DMS153 treated with DMSO at 0.1 percent for 48 hours (cell line): ENCODE results near the gene SLC17A2.
"Not testable (repeated sequence)": the region's sequence is repeated elsewhere in the genome, so short reads cannot be mapped to it uniquely, and the experiment has no call there.

Experiments used
- DNase-seq: peaks from one replicate; lab custom pipeline; 2025; ENCODE audit not compliant: unreplicated experiment; lab: John Stamatoyannopoulos, UW

SLC17A2 gene

DNA sequence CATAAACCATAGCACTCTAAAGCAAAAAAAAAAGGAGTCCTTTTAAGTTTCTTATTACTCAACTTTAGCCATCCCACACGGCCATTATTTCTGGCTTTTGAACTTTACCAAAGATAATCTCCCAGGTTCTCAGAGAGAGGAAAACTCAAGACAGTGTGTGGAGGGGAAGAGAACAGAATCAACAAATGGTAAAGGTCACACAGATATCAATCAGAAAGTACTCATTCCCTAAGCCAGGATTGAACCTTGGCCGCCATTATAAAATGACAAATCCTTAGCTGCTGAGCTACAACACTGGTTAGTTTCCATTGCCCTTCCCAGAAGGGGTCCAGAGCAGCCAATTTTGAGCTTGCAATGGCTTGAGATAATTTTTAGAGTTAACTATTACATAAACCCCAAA, 22.0 kb upstream of the SLC17A2 start:
- DNase-seq, result no peak

DNA sequence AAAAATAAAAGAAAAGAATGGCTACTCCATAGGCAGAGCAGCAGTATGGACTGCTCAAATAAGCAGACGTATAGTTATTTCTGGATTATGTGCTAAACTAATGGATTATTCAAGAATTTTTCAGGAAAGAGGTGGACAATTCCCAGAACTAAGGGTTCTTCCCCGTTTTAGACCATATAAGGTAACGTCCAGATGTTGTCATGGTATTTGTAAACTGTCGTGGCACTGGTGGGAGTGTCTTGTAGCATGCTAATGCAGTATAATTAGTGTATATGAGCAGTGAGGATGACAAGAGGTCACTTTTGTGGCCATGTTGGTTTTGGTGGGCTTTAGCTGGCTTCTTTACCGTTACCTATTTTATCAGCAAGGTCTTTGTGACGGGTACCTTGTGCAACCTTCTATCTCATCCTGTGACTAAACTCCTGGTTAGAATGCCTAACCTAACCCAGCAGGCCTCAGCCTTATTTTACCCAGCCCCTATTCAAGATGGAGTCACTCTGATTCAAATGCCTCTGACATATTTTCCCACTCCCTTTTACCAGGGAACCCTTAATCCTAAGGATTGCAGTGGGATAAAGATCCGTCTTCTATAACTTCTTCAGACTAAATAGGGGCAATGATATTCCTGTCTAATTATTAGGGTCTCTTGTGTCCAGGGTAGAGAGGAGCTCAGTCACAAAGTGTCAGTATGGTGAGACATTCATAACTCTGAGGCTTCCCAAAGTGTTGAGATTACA, 21.0 kb upstream of the SLC17A2 start:
- no peak for DNase-seq

DNA sequence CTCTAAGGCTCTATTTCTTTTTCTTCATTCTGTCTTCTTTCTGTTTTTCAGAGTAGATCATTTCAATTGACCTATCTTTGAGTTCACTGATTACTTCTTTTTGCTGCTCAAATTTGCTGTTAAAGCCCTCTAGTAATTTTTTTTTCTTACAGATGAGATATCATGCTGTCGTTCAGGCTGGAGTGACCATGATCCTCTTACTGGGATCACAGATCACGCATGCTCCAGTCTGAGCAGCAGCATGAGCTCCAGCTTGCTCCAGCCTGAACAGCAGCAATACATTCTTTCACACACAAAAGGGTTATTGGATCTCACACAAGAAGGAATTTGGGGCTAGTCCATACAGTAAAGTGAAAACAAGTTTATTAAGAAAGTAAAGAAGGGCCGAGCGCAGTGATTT, 19.8 kb upstream of the SLC17A2 start:
- no peak for DNase-seq

DNA sequence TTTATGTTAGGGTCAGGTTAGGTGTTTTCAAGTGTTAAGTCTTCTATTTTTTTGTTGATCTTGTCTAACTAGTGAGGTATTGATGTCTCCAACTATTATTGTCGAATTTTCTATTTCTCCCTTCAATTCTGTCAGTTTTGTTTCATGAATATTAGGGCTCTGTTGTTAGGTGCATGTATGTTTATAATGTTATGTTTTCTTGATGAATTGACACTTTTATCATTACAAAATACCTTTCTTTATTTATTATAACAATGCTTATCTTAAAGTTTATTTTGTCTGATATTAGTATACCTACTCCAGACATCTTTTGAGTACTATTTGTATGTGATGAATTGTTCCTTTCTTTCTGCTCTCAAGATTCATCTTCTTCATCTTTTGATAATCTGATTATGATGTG, 19.2 kb upstream of the SLC17A2 start:
- DNase-seq, result no peak

DNA sequence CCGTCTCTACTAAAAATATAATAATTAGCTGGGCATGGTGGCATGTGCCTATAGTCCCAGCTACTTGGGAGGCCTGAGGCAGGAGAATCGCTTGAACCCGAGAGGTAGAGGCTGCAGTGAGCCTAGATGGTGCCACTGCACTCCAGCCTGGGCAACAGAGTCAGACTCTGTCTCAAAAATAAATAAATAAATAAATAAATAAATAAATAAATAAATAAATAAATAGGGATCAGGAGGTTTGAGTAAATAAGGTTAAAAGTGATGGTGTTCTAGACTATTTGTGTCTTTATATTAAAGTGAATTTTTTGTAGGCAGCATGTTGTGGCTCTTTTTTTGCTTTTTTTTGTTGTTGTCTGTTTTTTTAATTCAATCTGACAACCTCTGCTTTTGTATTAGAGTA, 17.0 kb upstream of the SLC17A2 start:
- DNase-seq, result not testable (repeated sequence)

DNA sequence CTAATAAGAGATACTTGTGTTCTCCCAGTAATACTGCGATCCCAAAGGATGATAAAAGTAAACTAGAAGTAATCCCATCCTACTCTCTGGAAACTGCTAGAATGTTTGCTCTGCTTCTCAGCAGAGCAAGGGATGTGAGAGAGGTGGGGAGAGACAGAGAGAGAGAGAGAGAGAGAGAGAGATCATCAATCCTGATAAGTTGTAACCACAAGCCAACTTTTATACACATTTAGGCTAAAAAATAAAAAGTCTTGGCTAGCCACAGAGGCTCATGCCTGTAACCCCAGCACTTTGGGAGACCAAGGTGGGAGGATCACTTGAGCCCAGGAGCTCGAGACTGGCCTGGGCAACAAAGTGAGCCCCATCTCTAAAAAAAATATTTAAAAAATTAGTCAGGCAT, 16.1 kb upstream of the SLC17A2 start:
- DNase-seq, result no peak

DNA sequence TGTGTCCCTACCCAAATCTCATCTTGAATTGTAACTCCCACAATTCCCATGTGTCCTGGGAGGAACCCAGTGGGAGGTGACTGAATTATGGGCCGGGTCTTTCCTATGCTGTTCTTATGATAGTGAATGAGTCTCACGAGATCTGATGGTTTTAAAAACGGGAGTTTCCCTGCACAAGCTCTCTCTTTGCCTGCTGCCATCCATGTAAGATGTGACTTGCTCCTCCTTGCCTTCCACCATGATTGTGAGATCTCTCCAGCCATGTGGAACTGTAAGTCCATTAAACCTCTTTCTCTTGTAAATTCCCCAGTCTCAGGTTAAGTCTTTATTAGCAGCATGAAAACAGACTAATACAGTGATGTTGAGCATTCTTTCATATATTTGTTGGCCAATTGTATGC, 15.2 kb upstream of the SLC17A2 start:
- not testable (repeated sequence) for DNase-seq

DNA sequence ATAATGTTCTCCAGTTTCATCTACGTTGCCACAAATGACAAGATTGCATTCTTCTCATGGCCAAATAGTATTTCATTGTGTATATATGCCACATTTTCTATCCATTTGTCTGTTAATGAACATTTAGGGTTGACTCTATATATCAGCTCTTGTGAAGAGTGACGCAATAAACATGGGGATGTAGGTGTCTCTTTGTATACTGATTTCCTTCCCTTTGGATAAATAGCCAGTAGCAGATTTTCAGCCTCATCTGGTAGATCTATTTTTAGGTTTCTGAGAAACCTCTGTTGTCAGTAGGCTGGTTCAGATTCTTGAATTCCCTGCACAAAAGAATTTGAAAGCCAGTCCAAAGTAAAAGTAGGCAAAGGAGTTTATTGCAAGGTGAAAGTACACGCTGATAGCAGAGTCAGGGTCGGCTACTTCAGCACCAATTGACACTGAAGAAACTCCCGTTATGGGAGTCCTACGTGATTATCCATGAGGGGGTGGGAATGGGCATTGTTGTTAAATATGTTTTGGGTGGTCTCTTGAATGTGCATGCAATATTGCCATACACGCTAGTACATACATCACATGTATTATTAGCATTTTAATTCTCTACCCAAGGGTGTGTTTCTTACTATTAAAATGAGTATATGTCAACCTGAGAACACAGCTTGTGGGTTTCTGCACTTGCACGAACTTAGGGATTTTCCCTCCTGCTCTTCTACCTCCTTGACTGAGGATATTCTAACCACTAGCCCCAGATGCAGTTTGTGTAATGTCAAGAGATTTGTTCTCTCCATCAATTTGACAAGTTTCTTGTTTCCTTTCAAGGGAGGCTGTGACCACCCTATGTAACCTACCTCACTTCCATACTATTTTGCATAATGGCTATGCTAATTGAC, 14.4 kb upstream of the SLC17A2 start:
- DNase-seq, result no peak

DNA sequence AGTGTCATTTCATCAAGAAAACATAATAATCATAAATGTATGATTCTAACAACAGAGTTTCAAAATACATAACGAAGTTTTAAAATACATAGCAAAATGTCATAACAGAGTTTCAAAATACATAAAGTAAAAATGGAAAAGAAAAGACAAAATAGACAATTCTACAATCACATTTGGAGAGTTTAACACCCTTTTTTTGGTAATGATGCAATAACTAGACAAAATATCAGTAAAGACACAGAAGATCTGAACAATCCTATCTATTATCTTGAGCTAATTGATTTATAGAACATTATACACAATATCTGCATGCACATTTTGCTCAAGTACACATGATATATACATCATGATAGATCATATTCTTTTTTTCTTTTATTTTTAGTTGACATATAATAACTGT, 13.4 kb upstream of the SLC17A2 start:
- no peak for DNase-seq

DNA sequence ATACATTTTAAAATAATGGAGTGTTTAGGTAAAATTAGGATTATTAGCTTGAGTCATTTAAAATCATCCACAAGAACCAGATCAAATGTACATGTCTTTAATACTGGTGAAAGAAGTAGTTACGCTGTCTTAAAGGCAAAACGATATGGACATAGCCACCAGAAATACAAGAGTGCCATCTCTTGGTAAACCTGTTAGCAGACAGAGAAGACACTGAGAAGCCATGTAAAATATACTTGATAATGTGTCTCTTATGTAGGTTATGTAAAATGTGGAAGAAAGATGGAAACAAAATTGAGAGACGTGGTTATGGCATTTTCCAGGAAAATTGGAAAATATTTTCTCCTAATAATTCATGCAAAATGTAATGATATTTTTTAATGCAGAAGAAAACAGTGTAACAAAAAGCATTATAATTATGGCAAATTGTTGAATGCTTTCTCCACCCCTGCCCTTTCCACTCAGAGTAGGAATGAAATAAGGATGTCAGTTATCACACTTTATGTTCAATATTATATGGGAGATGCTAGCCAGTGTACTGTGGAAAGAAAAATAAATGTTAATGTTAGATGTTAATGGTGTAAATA, 12.2 kb upstream of the SLC17A2 start:
- DNase-seq, result peak; percentile 44

DNA sequence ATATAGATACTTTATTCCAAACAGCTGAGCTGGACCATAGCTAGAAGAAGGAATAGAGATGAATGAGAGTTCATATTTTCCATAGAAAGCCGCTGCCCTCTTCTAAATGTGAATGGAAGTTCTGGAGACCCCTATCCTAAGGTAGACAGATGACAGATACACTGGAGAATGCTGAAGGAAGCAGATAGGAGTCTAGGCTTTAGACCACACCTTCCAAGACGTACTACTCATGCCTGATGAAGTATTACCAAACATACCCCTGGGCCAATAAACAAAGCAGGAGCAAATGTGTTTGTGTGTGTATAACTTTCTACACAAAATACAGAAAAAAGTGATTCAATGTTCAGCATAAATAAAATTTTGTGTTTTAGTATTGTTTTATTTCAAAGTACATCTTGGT, 9.1 kb upstream of the SLC17A2 start:
- no peak for DNase-seq

DNA sequence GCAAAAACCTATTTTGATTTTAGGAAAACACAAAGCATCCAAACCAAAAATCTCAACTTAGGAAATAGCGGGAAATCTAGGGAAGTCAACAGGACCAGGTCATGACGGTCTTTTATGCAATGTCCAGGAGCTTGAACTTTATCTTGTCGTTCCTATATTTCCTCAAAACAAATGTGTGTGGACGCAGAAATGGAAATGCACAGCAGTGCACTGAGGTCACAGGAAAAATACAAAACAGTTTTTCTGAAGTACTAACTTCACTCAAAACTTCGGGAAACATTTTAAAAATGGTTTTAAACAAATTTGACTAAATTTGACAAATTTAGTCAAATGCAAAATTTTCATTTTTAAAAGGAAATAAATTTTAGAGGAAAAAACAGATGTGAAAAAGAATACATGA, 5.5 kb upstream of the SLC17A2 start:
- no peak for DNase-seq

DNA sequence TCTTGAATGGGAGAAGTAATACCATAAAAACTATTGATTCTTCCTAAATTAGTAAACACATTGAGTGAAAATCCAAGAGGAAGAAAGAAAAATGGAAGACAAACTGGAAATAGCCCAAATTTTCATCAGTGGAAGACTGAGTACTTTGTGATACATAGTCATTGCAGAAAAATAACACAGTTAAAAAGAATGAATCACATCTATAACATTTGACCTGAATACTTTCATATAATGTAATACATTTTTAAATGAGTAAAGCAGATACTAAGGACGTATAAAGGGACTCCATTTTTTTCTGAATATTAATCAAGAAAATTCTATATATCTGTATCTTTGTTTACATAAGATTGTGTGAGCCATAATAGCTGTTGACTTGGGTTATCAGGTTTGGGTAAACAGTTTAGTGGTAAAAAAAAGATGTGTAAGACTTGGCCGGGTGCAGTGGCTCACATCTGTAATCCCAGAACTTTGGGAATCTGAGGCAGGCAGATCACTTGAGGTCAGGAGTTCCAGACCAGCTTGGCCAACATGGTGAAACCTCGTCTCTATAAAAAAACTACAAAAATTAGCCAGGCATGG, 4.3 kb upstream of the SLC17A2 start:
- DNase-seq, result no peak

DNA sequence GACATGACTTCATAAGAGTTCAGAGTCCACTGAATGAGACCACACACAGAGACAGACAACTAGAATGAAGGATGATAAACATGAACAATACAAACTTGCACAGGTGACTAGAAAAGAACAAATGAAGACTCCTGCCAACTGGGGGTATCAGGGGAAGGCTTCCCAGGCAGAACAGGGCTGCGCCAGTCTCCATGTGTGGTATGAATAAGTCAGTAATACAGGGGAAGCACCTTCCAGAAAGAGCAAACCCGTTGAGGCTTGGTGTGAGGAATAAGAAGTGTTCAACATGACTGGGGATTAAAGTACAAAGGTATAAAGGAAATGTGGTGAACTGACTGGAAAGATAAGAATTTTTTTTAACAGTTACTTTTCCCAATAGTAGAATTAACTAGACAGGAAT, 3.7 kb upstream of the SLC17A2 start:
- no peak for DNase-seq

DNA sequence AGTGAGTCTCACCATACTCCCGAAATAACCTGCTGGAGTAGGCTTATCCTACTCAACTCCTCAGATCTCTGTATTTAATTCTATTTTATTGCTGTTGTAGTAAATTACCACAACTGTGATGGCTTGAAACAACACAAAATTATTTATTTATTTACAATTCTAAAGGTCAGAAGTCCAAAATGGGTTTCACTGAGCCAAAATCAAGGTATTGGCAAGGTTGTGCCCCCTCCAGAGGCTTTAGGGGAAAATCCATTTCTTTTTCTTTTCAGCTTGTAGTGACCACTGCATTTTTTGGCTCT, 869 bp upstream of the SLC17A2 start:
- DNase-seq, result no peak

DNA sequence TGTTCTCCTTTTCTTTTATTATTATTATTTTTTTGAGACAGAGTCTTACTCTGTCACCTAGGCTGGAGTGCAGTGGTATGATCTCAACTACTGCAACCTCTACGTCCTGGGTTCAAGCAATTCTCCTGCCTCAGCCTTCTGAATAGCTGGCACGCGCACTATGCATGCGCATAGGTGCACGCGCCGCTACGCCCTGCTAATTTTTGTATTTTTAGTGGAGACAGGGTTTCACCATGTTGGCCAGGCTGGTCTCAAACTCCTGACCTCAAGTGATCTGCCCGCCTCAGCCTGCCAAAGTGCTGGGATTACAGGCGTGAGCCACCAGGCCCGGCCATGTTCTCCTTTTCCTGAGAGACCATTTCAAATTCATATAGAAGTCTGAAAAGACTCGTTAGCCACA, 706 bp downstream of the SLC17A2 start:
- not testable (repeated sequence) for DNase-seq

DNA sequence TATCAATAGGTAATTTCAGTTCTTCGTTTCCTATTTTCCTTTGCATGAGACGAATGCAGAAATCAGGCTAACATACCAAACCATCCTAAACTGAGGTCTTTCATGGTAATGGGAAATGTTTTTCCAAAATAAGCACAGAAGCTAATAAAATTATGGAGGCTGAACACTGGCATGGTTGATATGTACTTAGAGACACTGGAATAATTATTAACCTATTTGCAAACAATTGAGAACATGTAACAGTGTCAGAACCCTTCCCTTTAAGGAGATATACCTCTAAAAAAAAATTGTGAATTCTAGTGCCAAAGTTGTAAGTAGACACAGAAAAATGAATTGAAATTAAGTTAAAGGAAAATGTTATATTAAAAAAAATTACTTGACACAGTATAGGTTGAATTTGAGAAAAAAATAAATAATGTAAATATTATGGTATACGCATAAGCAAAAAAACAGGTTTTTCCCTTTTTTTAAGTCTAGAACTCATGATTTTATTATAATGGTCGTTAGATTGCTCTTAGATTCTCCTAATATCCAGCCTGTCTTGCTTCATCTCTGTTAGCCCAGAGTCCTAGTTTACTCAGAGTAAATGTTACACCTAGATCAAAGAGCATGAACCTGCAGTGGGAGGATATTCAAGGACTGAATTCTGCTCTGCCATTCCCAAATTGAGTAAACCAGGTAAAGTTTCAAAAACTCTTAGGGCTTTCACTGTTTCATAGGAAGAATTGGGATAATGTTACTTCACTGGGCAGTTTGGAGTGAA, 1.7 kb downstream of the SLC17A2 start:
- DNase-seq, result no peak

DNA sequence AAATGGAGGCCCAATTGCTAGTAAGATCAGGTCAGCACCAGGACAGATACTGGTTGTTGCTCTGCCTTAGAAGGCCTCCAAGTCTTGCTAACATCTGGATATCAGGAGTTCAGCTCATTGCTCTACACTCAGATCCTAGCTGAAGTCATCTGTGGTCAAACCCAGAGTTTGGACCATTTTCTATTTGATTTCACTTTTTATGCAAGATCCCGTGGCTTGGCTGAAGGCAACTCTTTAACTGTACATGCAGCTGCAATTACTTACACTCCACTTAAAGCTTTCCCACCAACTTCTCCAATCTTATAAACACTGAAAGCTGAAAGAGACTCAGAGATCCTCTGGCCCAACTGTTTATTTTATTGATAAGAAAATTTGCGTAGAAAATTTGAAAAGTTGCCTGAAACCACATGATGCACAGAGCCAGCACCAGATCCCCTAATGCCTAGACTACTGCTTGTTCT, 2.7 kb downstream of the SLC17A2 start:
- DNase-seq, result no peak

DNA sequence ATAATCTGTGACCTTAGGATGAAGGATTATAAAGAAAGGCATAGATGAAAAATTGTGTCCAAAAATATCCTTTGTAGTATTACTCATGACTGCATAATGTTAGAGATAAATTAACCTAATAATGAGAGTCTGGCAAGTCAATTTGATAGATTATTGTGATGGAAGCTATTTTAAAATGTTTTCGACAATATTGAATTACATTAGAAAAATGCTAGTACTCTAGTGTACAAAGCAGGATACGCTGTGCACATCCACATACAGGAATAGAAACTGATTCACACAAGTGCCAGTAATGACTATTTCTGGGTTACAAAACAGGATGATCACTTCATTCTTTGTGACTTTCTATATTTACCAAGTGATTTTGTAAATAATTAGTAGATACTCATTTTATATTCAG, 3.3 kb downstream of the SLC17A2 start:
- no peak for DNase-seq

DNA sequence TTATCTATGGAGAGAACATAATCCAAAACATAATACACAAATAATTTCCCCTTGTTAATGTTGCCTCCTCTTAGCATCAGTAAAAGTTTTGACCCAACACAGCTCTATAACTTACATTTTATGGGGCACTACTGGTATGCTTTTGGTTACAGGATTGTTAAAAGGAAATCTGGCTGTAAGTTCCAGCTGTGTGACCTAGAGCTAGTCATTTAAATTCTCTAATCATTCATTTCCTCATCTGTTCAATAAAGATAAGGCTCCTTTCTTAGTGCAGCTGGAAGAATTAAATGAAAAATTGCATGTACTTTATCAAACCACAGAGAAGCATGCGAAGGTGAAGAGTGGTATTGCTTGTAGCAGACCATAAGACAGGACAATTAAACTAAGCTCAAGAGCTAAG, 4.6 kb downstream of the SLC17A2 start:
- DNase-seq, result no peak

DNA sequence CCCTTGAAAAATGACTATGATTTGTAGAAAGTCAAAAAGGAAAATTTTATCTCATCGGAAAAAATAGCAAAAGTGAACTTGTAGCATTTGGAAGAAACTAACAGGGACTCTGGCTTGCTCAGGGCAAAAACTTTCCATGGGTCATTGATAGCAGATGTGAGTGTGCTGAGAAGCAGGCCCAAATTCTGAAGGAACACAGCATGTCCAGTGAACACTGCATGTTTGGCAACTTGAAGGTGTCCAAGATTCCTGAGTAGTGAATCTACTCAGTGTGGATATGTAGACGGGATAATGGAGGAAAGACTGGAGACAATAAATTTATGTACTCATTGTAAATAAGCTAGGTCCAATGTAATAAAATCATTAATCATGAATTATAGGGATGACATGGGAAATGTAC, 8.2 kb downstream of the SLC17A2 start:
- no peak for DNase-seq
